ENCODE results near the gene MFN2. TPM values are rescaled to one million over a fixed set of nuclear protein-coding genes. Genes with fewer than 3 reads are reported as not detected.
A peak's percentile ranks its signal among the peaks of the same experiment; 100 is the strongest.

The MFN2 gene
- total RNA-seq, 1 donor from 2014 or later: 61.9 TPM

- no peak for DNase-seq
- TF ChIP-seq CTCF (IDR thresholded peaks at IDR 0.05; ENCODE audit: partially characterized antibody, unreplicated experiment): no peak
- peaks cover 3% of the 10 kb centered on the region for H3K9me3 Mint-ChIP-seq (ENCODE audit: unreplicated experiment)
- peak overlapping the region; percentile 95 for H3K4me3 Mint-ChIP-seq (ENCODE audit: unreplicated experiment)
- peaks cover 3% of the 10 kb centered on the region for H3K27me3 Mint-ChIP-seq (ENCODE audit: unreplicated experiment)
- H3K4me1 Mint-ChIP-seq (ENCODE audit: low read depth, unreplicated experiment): peaks cover 11% of the 10 kb centered on the region
- H3K36me3 Mint-ChIP-seq (ENCODE audit: unreplicated experiment): no peaks in the 10 kb centered on the region
- H3K27ac Mint-ChIP-seq (ENCODE audit: unreplicated experiment): peak overlapping the region; percentile 4
These were observed 1.2 kb downstream of the MFN2 start for GRCh38 chr1:11981378-11982009.

GRCh38 chr1:11982010-11982392, 1.8 kb downstream of the MFN2 start:
- no peaks in the 10 kb centered on the region for H3K36me3 Mint-ChIP-seq (ENCODE audit: unreplicated experiment)
- H3K27me3 Mint-ChIP-seq (ENCODE audit: unreplicated experiment): peaks cover 3% of the 10 kb centered on the region
- peak; percentile 11 for TF ChIP-seq CTCF (IDR thresholded peaks at IDR 0.05; ENCODE audit: partially characterized antibody, unreplicated experiment)
- peak overlapping the region; percentile 15 for H3K27ac Mint-ChIP-seq (ENCODE audit: unreplicated experiment)
- DNase-seq: no peak
- H3K4me1 Mint-ChIP-seq (ENCODE audit: low read depth, unreplicated experiment): peaks cover 11% of the 10 kb centered on the region
- H3K9me3 Mint-ChIP-seq (ENCODE audit: unreplicated experiment): peaks cover 3% of the 10 kb centered on the region
- peak overlapping the region; percentile 81 for H3K4me3 Mint-ChIP-seq (ENCODE audit: unreplicated experiment)

GRCh38 chr1:11984121-11984520, 3.9 kb downstream of the MFN2 start:
- H3K36me3 Mint-ChIP-seq (ENCODE audit: unreplicated experiment): no peaks in the 10 kb centered on the region
- TF ChIP-seq CTCF (IDR thresholded peaks at IDR 0.05; ENCODE audit: partially characterized antibody, unreplicated experiment): no peak
- no peak overlapping the region for H3K27ac Mint-ChIP-seq (ENCODE audit: unreplicated experiment)
- H3K4me1 Mint-ChIP-seq (ENCODE audit: low read depth, unreplicated experiment): peaks cover 11% of the 10 kb centered on the region
- peaks cover 3% of the 10 kb centered on the region for H3K9me3 Mint-ChIP-seq (ENCODE audit: unreplicated experiment)
- H3K27me3 Mint-ChIP-seq (ENCODE audit: unreplicated experiment): peaks cover 3% of the 10 kb centered on the region
- H3K4me3 Mint-ChIP-seq (ENCODE audit: unreplicated experiment): no peak overlapping the region
- DNase-seq: no peak

- peaks cover 3% of the 10 kb centered on the region for H3K9me3 Mint-ChIP-seq (ENCODE audit: unreplicated experiment)
These were observed 4.3 kb downstream of the MFN2 start for GRCh38 chr1:11984576-11984975.

More at GRCh38 chr1:11984576-11984975, 4.3 kb downstream of the MFN2 start:
- no peak overlapping the region for H3K4me3 Mint-ChIP-seq (ENCODE audit: unreplicated experiment)
- H3K27me3 Mint-ChIP-seq (ENCODE audit: unreplicated experiment): peaks cover 3% of the 10 kb centered on the region
- DNase-seq: no peak
- H3K4me1 Mint-ChIP-seq (ENCODE audit: low read depth, unreplicated experiment): peaks cover 11% of the 10 kb centered on the region
- H3K36me3 Mint-ChIP-seq (ENCODE audit: unreplicated experiment): no peaks in the 10 kb centered on the region
- no peak for TF ChIP-seq CTCF (IDR thresholded peaks at IDR 0.05; ENCODE audit: partially characterized antibody, unreplicated experiment)
- H3K27ac Mint-ChIP-seq (ENCODE audit: unreplicated experiment): no peak overlapping the region
